ENCODE results near the gene NUP50.
"Not testable (repeated sequence)": the region's sequence is repeated elsewhere in the genome, so short reads cannot be mapped to it uniquely, and the experiment has no call there.

Gene NUP50

DNA sequence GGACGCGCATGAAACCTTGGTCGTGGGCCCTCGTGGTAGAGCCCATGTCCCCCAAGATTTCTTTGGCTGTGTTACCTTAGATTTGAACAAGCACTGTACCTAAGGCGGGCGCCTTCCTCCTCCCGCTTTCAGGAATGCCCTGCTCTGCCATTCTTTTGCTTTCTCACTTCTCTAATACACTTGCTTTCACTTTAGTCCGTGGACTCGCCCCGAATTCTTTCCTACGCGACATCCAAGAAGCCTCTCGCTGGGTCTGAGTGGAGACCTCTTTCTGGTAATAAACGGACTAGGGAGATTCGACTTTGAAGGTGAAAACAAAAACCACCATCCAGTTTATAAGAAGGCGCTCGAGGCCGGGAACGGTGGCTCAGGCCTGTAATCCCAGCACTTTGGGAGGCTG is 1.2 kb upstream of the NUP50 start:
- no peak for DNase-seq

DNA sequence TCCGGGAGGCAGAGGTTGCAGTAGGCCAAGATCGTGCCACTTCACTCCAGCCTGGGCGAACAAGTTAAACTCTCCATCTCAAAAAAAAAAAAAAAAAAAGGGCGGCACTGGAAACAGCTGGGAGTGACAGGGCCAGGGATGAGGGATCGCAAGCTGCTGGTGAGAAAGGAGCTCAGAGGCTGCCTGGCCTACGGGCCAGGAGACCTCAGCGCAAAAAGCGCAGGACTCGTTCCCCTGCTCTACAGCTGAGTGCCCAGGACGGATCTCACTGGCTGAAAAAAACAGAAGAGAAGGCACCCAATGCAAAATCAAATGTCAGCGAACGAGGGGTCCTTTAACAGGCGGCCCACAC is 650 bp upstream of the NUP50 start:
- no peak for DNase-seq

DNA sequence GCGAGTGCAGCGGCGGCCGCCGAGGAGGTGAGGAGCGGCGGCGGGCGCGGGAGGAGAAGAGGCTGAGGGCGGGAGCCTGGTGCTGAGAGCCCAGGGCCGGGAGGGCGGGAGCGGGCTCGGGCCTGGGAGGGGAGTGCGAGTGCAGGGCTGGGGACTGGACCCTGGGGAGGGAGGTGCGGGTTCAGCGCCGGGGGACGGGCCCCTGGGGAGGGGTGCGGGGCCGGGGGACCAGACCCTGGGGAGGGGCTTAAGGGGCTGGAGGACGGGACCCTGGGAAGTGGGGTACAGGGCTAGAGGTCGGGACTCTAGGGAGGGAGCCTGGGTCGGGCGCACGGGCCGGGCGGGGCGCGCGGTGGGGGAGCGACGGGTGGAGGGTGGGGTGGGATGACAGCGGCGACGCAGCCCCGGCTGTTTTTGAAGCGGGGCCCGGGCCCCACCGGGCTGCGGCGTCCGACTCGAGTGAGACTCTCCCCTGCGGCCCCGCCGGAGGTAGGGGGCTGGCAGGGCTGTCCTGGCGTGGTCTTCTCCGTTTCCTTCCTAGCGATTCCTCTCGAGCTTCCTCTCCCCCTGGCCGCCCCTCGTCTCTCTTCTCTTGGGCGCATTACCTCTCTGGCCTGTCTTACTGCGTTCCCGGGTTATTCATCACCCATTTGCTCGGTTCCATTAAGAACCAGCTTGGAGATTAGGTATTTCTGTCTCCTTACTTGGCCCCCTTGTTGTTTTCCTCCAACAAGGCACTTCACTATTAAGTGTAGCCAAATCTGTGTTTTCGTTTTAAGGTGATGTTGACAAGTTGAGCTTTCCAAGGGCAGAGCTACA is 754 bp downstream of the NUP50 start:
- DNase-seq = no peak

DNA sequence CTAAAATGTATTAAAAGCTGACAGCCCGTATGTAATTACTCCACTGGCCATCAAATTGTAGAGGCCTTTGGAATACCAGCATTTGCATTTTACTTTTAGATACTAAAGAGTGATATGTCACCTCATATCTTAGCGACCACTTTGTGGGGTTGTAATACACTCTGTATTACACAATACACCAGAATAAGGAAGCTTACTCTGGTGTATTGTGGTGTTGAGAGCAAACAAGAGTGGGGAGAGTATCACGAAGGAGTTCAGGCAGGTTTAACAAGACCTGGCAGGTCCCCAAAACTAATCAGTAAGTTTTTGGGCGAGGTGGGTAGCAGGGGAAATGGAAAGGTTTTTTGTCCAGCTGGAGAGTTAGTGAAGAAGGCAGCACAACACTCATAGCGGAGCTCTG is 3.2 kb downstream of the NUP50 start:
- DNase-seq = no peak

DNA sequence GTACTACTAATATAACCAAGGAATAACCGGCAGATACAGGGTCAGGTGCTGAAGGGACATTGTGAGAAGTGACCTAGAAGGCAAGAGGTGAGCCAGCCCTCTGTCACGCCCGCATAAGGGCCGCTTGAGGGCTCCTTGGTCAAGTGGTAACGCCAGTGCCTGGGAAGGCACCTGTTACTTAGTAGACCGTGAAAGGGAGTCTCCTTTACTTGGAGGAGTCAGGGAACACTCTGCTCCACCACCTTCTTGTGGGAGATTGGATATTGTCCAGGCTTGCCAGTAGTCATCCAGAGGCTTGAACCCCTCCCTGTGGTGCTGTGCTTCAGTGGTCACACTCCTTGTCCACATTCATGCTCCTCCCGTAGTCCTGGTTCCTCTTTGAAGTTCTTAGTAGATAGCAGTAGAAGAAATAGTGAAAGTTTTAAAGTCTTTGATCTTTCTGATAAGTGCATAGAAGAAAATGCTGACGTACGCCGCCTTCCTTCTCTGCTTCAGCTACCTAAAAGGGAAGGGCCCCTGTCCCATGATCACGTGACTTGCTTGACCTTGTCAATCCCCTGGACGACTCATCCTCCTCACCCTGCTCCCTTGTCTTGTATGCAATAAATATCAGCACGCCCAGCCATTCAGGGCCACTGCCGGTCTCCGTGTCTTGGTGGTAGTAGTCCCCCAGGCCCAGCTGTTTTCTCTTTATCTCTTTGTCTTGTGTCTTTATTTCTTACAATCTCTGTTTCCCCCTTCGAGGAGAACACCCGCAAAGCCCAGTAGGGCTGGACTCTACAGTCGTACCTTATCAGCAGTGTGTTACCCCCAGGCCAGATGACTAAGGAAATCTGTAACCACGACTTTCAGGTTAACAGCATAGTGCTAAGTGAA is 6.1 kb downstream of the NUP50 start:
- DNase-seq = no peak

DNA sequence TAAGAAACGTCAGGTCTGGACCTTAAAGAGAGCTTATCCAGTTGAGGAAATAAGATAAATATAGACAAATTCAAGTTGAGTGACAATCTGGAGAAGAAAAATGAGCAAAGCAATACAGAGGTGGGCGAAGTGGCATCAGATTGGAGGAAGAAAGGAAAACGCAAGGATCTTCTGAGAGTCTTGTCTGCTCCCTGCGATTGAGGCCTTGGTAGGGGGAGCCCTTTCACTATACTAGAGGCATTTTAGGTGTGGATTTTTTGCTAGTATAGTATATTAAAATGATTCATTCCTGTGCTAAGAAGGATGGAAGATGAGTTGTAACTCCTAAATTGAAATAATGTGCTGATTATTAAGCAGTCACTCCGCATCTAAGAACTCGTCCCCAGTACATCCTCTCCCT is 8.1 kb downstream of the NUP50 start:
- DNase-seq = no peak

DNA sequence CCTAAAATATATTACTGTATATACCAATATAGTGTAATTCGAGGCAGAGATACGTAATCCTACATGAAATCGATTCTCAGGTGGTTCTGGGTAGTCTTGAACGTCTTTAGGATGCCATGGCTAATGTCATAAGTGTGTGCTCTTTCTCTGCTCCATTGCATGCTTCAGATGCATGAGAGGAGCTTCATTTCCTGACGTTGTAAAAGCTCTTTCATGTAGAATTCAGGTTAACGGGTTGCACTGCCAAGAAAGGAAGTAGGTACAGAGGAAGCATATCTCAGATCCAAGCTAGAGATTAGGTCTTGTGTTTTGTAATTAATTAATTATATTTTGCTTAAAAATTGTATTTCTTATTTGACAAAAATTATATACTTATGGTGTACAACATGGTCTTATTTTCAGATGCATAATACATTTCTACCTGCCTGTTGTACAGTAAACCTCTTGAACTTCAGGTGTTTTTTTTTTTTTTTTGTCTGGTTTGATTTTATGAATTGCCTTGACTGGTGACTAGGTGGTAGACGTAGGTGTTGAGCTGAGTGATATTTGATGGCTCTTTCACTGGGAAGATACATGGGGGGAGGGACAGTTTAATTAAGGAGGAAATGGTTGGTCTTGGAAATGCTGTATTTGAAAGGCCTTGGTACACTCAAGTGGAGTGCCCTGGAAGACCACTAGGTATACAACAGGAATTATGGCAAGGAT is 9.3 kb downstream of the NUP50 start:
- no peak for DNase-seq

DNA sequence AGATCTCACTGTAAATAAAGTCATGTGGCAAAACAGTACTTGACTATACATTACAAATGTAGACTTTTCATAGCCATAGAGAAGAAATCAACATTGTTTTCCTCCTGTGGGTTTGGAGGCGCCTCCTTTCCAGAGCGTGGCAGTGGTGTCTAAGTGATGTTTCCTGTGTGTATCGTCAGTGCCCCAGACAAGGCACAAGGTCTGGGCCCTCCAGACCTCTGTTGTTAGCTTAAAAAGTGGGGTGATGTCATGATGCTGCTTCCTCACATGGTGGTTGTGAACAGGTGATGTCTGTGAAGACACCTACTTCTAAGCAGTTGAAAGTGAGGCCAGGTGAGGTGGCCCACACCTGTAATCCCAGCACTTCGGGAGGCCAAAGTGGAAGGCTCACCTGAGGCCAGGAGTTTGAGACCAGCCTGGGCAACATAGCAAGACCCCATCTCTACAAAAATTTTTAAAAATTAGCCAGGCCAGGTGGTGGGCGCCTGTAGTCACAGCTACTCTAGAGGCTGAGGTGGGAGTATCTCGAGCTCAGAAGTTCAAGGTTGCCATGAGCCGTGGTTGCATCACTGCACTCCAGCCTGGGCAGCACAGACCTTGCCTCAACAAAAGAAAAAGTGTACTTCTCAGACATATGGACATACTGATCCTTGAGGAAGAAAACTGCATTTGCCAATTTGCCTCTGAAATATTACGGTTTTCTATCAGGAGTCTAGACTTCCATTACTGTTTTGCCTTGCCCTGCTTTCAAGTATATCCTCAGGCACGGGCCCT is 15.7 kb downstream of the NUP50 start:
- DNase-seq = no peak

DNA sequence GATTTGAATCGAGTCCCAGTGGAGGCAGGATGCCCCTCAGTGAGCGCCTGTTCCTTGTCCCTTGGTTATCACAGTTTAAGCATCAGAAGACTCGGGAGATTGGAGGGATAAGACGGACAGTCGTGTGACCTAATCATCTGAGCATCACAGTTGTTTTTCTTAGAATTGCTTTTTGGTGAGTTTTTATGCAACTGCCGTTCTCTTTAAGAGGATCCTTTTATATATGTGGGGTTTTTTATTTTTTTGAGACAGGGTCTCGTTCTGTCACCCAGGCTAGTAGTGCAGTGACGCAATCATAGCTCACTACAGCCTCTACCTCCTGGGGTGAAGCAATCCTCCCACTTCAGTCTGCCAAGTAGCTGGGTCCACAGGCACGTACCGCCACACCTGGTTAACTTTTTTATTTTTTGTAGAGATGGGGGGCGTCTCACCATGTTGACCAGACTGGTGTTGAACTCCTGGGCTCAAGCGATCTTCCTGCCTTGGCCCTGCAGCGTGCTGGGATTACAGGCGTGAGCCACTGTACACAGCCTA is 16.5 kb downstream of the NUP50 start:
- no peak for DNase-seq

DNA sequence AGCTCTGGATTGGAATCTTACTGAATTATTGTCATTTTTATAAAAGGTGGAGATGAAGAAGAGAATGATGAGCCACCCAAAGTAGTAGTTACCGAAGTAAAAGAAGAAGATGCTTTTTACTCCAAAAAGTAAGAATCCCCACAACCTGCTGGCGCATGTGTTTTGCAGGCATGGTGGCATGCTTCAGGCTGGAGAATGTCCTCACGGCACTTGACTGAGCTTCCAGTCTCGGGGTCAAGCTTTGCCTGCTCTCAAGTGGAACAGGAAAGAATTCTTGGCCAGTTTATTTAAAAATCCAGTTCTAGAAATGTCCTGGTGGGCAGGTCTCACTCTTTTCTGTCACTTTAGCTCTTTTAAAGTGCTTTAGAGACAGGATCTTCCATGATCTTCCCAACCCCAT is 17.5 kb downstream of the NUP50 start:
- DNase-seq = no peak

DNA sequence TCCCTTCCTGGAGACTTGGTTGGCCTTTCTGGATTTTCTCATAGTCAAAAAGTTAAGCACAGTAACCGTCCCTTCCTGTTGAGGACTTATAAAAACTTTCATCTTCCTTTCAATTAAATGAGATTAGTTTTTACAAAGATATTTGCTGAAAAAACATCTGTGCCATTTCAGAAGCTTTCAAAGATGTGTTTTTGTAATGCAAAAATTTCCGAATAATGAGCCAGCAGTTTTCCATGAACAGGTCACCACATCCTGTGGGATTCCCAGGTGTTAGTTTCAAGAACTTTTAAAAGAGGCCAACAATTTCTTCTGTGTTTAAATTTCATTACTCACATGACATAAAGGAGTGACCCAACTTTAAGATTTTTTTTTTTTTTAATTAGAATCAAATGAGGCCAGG is 18.0 kb downstream of the NUP50 start:
- no peak for DNase-seq

DNA sequence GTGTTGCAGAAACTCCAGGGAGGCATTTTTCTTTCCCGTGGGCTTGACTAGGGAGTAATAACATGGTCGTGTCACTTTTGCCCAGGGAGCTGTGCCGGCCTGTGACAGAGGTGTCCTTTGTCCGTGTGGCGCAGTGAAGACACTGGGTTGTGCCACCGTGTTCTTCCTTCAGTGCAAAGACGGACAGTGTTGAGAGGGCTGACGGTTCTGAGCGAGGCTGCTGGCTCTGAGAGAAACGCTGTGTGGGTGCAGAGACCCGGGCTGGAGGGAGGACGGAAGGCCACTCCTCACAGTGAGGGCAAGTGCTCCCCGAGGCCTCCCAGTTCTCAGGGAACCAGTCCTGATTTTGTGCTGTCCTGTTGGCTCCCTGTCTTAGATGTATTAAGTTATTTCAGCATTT is 20.2 kb downstream of the NUP50 start:
- DNase-seq = no peak

DNA sequence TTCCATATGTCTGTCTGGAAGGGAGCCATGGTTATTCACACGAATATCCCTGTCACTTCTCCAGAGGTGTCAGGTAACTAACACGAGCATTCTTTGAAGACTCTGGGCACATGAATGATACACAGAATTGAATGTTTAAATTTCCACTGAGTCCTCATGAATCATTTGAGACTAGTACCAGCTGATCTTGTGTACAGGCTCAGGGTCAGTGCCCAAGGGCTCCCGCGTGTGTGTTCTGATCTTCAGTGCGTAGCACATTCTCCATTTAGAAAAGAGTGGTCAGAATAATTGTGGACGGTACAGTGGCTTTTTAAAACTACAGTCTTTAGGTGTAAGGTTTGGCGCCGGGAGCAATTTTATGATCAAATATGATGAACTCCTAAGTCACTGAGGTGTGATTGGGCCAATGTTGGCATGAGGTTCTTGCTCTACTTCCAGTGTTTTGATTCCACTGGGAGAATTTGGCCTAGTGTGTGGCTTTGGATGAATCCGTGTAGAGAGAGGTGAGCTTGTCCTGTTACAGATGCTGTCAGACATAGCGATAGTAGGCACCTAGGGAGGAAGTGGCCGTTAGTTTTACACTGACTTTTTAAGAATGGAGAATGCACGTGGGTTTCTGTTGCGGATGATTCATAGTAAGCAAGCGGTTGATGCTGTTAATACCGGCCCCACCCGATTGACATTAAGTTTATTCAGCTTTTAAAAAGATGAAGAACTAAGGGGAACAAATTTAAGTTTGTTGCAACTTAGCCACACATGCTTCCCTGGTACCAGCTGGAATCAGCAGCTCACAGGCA is 22.2 kb downstream of the NUP50 start:
- no peak for DNase-seq

DNA sequence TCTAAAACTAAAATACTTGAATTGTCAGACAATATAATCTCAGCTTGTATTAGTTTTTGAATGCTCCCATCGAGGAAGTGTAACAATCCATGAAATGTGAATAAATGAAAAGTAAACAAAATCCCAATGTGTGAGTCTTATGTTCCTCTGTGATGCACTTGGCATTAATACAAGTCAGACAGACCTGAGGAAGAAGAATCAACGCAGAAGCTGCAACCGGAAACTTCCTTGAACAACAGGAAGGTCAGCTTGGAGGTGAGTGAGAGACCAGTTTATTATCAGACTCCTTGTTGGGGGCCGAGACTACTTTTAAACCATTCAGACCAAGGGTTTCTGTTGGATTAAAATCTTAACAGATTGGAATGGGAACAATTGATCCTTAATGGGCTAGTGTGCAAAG is 24.2 kb downstream of the NUP50 start:
- DNase-seq = no peak

DNA sequence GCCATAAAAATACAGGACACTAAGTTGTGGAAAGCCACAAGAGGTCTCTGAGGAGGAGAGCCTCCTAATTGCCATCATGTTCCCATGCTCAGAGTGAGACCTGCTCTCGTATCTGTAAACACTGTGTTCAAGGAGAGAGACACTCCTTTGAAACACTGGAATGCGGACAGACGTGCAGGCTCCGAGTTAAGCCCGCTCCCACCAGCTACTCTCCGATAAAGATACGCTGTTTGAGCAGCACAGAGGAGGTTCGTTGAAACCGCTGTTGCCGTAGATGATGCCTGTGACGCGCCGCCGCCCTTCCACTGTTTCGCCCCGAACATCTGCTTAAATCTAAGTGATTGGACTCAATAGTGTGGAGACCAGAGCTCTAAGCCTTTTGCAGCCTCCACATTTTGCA is 25.1 kb downstream of the NUP50 start:
- DNase-seq = no peak

DNA sequence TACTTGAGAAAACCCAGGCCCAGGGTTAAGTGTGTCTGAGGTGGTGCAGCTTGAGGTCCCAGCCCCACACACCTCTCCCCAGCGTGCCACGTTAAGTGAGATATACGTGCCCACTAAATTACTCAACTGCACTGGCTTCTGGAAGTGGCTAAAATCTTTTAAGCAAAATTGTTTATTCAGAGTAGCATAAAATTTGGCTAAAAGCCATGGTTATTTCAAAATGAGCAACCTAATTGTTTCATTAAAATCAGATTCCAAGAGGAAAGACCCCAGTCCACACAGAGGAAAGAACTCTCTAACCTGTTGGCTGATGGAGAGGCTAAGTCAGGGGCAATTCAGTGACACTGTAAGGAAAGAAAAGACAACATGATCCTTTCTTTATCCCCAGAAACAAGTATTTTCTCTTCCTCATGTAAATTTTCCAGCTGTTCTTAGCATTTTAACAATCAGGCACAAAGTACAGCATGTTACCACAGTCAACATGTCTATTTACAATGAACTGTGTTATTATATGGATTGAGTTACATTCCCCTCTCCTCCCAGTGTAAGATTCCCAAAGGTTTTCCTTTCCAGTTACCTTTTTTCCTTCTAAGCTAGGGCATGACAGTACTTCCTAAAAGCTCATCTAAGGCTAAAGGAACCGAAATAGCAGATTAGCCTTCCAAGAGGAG is 26.6 kb downstream of the NUP50 start:
- DNase-seq = no peak

DNA sequence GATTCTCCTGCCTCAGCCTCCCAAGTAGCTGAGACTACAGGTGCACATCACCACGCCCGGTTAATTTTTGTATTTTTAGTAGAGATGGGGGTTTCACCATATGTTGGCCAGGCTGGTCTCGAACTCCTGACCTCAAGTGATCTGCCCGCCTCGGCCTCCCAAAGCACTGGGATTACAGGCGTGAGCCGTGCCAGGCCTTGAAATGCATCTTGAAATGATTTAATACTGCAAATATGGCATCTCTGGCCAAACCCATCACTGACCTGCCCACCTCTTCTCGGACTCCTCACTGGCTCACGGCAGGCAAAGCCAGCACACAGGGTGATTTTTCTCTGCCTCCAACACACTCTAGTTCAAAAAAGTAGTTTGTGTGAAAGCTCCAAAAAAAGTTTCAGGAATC is 28.0 kb downstream of the NUP50 start:
- DNase-seq = not testable (repeated sequence)

DNA sequence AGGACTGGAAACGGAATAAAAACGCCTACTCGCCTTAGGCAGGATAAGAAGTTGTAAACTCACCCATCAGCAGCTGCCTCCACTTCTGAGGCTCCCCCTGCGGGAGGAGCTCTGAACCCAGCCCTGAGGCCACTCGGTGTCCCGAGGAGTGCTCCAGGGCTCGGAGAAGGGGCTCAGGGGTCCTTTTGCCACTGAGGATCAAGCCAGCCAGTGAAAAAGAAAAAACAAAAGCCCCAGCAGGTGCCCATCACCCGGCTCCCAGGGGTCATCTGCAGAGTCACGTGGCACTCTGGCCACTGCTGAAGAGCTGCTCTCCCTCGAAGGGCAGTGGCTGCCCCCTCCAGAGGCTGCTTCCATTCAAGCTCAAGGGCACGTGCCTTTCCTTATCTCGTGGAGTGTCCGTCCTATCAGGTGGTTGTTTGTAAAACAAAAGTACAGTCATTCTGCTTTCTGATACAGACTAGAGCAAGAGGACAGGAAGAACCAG is 29.0 kb downstream of the NUP50 start:
- DNase-seq = no peak

DNA sequence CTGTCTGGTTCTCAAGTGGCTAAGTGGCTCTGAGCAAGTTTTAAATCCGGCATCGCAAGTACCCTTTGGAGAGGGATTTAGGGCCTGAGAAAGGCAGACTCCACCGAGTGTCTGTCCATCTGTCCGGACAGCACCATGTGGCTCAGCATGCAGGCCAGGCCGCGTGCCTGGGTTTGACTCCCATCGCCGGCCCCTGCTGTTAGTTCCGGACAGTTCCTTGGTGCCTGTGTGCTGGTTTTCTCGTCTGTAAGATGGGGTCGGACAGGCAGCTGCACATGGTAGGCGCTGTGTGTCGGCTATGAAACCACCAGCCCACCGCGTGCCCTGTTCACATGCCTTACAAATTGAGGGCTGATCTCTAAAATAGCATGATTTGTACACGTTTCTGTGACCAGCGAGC is 31.0 kb downstream of the NUP50 start:
- DNase-seq = no peak

DNA sequence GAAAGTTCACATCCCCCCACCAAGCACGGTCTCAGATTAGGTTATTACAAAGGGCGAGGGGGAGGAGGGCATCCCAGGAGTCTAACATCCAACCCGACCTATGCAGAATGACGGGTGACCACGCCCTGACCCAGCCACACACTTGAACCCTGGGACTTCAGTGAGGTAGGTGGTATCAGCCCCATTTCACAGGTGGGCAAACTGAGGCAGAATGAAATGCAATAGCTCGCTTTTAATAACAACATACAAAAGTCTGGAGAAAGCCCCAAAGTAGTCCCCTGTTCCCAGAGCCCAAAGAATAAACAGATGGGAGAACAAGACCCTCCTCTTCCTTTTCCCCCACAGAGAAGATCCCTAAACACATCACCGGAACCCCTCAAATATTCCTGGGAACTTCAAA is 31.9 kb downstream of the NUP50 start:
- no peak for DNase-seq

DNA sequence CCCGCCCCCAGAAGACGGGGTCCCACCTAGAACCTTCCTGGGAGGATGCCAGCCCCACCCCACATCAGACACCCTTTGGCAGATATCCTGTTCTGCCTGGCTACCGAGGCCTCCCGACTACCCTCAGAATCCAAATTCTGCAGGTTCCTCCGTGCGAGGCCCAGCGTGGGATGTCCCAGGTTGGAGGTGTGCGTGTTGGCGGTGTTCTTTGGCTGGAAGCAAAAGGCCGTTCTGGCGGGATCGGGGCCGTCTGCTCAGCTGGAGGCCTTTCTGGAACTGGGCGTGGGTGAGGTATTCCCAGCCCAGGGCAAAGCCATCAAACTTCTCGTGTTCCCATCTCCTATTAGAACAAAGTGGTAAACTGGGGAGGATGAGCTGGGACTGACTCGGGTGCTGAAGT is 32.6 kb downstream of the NUP50 start:
- DNase-seq = no peak

Data from NCI-H1048 (cell line).